Measurements from ENCODE around the gene RNPEPL1. TPM values are rescaled to one million over a fixed set of nuclear protein-coding genes. Genes with fewer than 3 reads are reported as not detected.

Gene RNPEPL1
- total RNA-seq, 1 donor from 2014 or later: 89.5 TPM

GRCh38 chr2:240586198-240586918, 18.1 kb downstream of the RNPEPL1 start, which contains the start of gene CAPN10:
Gene CAPN10, plus strand, starts transcription at chr2:240586734. Its CDS starts 178 bp downstream, at chr2:240586912.
- peak; percentile 99 for DNase-seq
- intact Hi-C loops (cut with DNase I): no loop called here
- ATAC-seq (ENCODE audit: poor library complexity): peak; percentile 97

GRCh38 chr2:240586919-240587800, 18.9 kb downstream of the RNPEPL1 start:
- peak; percentile 23 for ATAC-seq (ENCODE audit: poor library complexity)
- DNase-seq: no peak

GRCh38 chr2:240588006-240588655, 19.8 kb downstream of the RNPEPL1 start:
- ATAC-seq (ENCODE audit: poor library complexity) (no peak), DNase-seq (peak; percentile 20)
- intact Hi-C loops (cut with DNase I): no loop called here

More at GRCh38 chr2:240586919-240587800, 18.9 kb downstream of the RNPEPL1 start:
- intact Hi-C loops (cut with DNase I): no loop called here

- no peak for ATAC-seq (ENCODE audit: poor library complexity)
- intact Hi-C loops (cut with DNase I): no loop called here
- DNase-seq: peak; percentile 20
Measured at GRCh38 chr2:240588669-240589068, 20.4 kb downstream of the RNPEPL1 start.

- peak; percentile 9 for DNase-seq
- no peak for ATAC-seq (ENCODE audit: poor library complexity)
- intact Hi-C loops (cut with DNase I): no loop called here
Measured at GRCh38 chr2:240589375-240589774, 21.1 kb downstream of the RNPEPL1 start.

GRCh38 chr2:240589850-240590525, 21.7 kb downstream of the RNPEPL1 start:
- peak; percentile 47 for DNase-seq
- no peak for ATAC-seq (ENCODE audit: poor library complexity)
- intact Hi-C loops (cut with DNase I): no loop called here

GRCh38 chr2:240590681-240591111, 22.4 kb downstream of the RNPEPL1 start:
- DNase-seq (peak; percentile 40), ATAC-seq (ENCODE audit: poor library complexity) (no peak)
- intact Hi-C loops (cut with DNase I): no loop called here

- ATAC-seq (ENCODE audit: poor library complexity) (no peak), DNase-seq (no peak)
- intact Hi-C loops (cut with DNase I): no loop called here
Measured at GRCh38 chr2:240591226-240591625, 22.9 kb downstream of the RNPEPL1 start.

- no peak for ATAC-seq (ENCODE audit: poor library complexity)
Measured at GRCh38 chr2:240591784-240592183, 23.5 kb downstream of the RNPEPL1 start.

GRCh38 chr2:240593026-240593702, 24.9 kb downstream of the RNPEPL1 start:
- DNase-seq (peak; percentile 68), ATAC-seq (ENCODE audit: poor library complexity) (peak; percentile 42)
- intact Hi-C loops (cut with DNase I): no loop called here

More at GRCh38 chr2:240591784-240592183, 23.5 kb downstream of the RNPEPL1 start:
- DNase-seq: peak; percentile 27
- intact Hi-C loops (cut with DNase I): no loop called here

- ATAC-seq (ENCODE audit: poor library complexity): peak; percentile 71
- intact Hi-C loops (cut with DNase I): no loop called here
- peak; percentile 81 for DNase-seq
Measured at GRCh38 chr2:240593703-240594451, 25.6 kb downstream of the RNPEPL1 start.

GRCh38 chr2:240594511-240595380, 26.5 kb downstream of the RNPEPL1 start:
- peak; percentile 53 for DNase-seq
- intact Hi-C loops (cut with DNase I): no loop called here
- ATAC-seq (ENCODE audit: poor library complexity): no peak

- DNase-seq (peak; percentile 53), ATAC-seq (ENCODE audit: poor library complexity) (peak; percentile 13)
- intact Hi-C loops (cut with DNase I): no loop called here
Measured at GRCh38 chr2:240595381-240596079, 27.2 kb downstream of the RNPEPL1 start.

- peak; percentile 67 for DNase-seq
- intact Hi-C loops (cut with DNase I): no loop called here
- peak; percentile 31 for ATAC-seq (ENCODE audit: poor library complexity)
Measured at GRCh38 chr2:240596080-240596460, 27.8 kb downstream of the RNPEPL1 start.

GRCh38 chr2:240596491-240596931, 28.2 kb downstream of the RNPEPL1 start:
- DNase-seq (peak; percentile 82), ATAC-seq (ENCODE audit: poor library complexity) (peak; percentile 59)
- intact Hi-C loops (cut with DNase I): no loop called here

- no peak for ATAC-seq (ENCODE audit: poor library complexity)
- intact Hi-C loops (cut with DNase I): no loop called here
- peak; percentile 37 for DNase-seq
Measured at GRCh38 chr2:240597054-240597418, 28.8 kb downstream of the RNPEPL1 start.
